HG03064 (cell line): ENCODE data around the gene GAS7.

Source experiments
- ATAC-seq: cut with Tn5 transposase; IDR thresholded peaks from one replicate; pipeline ENCODE4 v1.9.1; 2021; ENCODE audit warnings: low read depth; ENCODE audit not compliant: unreplicated experiment

Gene GAS7

DNA sequence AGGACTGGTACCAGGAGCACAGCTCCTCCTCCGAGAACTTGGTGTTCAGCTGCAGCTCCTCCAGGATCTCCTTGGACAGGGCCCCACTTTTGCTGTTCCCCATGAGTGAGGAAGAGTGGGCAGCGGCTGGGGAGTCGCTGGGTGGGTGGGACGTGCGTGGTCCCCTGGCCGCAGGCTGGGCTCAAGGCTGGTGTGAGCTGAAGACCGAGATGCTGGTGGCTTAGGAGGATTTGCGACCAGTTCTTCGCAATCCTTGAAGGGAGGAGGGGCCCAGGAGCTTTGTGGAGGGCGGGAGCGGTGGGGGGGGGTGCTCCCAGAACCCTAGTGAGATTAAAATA lies 293.4 kb downstream of the GAS7 start, which contains the start of gene RCVRN:
Gene RCVRN (minus strand): TSS at position 194 of the 338 bp plus-strand sequence. CDS start 91 bp downstream, at position 103.
- ATAC-seq, result no peak

DNA sequence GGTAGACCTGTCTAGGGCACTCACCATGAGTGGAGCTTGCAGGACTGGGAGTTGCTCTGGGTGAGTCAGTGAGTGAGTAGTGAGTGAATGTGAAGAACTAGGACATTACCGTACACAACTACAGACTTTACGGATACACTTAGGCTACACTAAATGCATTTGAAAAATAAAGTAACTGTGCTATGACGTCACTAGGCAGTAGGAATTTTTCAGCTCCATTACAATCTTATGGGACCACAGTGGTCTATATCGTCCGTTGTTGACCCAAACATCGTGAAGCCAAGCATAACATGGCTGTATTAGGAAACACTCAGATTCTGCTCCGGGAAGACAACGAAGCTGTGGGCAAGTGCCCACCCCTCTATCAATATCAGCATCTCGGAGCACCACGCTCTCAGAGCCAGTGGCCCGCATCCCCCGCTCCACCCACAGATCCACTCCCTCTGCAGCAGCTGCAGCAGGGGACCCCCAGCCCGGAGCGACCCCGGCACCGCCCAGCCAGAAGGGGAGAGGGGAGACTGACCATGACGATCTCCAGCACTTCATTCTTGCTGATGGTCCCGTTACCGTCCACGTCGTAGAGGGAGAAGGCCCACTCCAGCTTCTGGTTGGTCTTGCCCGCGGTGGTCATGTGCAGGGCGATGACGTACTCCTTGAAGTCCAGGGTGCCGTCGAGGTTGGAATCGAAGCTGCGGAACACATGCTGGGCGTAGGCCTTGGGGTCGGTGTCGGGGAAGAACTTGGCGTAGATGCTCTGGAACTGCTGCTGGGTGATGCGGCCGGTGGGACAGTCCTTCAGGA lies 293.9 kb downstream of the GAS7 start:
- no peak for ATAC-seq

DNA sequence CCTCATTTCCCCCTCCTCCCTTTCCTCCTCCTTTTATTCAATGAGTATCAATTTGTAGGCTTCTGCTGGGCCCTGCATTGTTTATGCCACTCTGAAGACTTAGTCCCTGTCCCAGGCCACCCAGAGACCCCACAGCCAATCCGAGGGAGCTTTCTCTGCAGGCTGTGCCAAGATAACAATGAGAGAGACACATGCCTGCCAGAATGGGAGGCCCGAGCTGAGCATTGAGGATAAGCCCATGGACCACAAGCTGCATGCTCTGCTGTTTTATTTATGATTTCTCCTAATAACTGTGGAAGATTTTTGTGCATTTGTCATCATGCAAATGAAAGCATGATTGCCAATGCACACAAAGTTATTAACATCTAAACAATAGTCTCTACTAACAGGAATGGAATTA lies 296.3 kb downstream of the GAS7 start:
- ATAC-seq, result no peak

DNA sequence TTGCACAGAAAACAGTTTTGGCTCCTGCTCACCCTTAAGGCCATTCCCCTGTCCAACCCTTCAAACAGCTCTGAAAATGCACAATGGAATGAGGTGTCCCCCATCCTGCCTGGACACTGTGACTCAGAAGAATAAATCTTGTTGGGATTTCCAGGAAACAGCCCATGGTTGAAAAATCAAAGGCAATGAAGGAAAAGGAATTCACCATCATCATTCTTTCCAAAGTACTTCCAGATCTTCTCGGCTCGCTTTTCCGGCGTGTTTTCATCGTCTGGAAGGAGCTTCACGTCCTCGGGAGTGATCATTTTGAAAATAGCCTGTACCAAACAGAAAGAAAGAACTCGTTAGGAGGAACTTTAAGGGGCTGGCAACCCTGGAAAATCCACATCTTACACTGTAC lies 297.6 kb downstream of the GAS7 start:
- ATAC-seq, result no peak

DNA sequence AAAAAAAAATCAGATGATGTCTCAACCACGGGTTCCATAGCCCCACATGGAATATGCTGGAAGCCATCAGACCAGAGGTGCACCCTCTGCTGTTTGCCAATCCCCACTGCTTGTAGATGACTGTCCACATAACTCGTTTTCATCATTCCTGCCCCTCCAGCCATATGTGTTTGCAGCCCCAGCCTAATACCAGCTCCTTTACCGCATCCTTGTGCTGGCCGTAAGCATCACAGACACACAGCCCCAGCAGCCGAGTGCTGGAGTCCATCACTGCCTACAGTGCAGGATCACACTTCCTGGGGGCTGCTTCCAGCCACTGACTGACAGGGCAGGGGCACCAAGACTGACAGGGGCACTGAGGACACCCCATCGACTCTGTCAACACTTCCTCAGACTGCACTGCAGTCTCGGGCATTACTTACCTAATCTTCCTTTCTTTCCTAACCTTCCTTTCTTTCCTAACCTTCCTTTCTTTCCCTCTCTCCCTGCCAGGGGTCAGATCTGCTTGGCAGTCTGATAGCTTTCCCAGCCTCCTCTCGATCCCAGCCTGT lies 298.3 kb downstream of the GAS7 start:
- ATAC-seq, result no peak

DNA sequence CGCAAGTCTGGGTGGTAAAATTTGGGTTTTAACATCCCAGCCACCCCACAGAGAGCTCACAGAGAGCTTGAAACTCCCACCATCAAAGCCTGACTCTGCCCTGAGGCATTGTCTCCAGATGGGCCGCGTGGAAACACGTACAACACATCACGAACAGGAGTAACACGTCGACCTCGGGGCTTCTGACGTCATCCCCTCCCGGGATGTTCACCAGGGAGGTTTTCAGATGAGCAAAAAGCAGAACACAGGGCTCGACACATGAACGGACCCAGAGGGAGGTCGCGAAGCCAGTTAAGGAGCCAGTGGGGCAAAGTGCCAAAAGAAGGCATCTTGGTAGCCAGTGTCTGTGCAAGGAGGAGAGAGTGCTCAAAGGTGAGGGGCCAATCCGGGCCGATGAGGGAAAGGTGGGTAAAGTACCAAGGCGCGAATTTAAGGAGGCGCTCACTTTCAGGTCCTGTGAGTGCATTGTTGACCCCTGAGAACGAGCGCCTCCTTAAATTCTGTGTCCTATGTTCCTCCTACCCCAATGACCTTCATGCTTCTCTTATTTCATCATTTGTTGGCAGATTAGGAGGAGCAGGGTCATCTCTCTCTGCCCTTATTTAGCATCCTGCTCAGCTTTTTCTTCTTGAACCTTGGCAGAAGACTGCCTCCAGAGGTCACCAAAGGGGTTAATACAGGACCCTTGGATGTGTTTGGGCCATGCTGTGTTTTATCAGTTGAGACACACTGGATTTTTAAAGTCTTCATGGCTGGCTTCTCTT lies 298.9 kb downstream of the GAS7 start:
- no peak for ATAC-seq

DNA sequence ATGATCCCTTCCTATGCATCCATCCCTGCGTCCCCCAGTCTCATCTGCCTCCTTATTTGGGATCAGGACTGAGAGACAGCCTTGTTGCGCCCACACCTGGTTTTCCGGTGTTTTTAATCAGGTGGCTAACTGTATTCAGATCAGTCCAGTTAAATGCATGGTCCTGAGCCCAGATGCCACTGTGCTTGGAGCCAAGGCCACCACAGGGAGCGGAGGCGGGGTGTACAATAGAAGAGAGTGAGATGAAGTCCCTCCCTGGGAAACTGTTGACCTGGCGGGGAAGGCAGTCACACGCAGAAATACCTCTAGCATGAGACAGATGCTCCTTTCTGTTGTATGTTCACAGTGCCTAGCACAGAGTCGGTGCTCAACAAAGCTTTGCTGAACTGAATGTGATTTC lies 299.6 kb downstream of the GAS7 start:
- no peak for ATAC-seq

DNA sequence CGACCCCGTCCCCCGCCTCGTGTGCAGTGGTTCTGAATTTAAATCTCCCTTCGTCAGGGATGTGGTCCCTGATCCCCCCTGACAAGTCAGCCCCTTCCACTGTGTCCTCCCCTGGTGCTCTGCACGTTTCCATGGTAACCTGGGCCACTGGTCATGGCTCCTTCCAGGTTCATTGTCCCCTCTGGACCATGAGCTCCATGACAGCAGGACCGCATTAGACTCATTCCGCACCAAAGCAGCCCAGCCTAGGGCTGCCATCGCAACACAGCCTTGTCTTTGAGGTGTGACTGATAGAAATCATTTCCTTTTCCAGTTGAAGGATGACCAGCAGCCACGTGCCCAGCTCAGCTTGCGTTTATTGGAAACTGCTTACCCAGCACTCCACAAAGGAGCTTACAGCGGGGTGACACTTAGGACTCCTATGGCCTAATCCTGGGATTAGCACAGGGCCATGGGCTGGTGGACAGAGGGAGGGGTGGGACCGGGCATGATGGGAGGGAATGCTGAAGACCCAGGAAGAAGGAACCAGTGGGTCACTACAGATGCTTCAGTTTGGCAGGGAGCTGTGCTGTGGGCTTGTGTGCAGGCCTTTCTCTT lies 300.9 kb downstream of the GAS7 start:
- no peak for ATAC-seq

DNA sequence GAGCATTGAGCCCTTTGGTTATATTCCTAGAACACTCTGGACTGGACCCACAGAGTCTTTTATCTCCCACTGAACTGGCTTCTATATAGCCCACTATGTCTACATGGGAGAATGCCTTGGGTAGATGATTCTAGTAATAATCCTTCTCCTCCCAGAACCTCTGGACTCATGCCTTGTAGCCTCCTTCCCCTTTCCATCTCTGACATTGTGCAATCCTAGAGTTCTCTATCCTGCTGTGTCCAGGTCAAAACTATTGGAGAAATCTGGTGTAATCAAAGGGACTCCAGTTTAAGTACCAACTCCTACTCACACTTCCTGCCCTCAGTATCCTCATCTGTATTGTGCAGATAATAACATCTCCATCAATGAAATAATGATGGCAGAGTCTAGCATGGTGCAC lies 302.5 kb downstream of the GAS7 start:
- ATAC-seq, result no peak

DNA sequence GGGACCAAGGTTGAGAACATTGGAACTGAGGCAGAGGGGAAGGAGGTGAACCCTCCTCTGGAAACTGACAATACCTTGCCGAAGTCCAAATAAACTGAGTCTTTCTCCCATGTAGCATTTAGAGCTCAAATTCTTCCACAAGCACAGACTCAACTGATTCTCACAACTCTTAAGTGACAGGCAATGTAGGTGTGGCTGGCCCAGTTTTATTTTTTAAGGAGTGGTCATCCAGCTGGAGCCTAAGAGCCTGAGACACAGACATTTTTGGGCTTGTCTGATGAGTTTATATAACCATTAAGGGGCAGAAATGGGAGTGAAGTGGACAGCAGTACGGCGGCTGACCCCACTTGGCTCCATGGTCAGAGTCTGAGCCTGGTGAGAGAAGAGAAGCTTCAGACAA lies 304.2 kb downstream of the GAS7 start:
- no peak for ATAC-seq

DNA sequence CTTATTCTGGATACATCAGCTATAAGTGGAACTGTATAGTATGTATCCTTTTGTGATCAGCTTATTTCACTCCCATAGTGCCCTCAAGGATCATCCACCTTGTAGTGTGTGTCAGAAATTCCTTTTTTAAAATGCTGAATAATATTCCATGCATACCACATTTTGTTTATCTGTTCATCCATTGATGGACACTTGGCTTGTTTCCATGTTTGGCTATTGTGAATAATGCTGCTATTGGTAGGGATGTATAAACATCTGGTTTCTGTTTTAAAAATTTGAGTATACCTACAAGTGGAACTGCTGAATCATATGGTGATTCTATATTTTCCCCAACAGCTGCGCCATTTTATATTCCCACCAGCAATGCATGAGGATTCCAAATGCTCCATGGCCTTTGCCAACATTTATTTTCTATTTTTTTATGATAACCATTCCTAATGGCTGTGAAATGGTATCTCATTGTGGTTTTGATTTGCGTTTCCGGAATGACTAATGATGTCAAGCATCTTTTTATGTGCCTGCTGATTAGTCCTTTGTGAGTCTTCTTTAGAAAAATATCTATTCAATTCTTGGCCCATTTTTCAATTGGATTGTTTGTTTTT lies 304.9 kb downstream of the GAS7 start:
- ATAC-seq, result no peak

DNA sequence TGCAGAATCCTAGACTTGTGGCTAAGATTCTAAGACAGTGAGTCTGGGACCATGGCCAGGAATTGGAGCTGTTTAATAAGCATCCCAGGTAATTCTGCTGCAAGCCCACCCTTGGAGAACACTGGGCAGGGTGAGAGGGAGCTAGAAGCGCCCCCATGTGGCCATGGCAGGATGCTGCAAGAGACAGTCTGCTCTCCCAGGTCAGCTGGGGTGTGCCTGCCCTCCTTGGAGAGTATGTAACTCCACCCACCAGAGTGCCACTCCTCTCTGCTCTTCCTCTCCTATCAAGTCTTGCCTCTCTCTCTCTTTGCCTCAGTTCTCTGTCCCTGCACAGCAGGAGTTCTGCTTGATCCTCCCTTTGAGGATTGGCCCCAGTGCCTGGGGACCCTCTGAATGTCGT lies 308.3 kb downstream of the GAS7 start:
- no peak for ATAC-seq

DNA sequence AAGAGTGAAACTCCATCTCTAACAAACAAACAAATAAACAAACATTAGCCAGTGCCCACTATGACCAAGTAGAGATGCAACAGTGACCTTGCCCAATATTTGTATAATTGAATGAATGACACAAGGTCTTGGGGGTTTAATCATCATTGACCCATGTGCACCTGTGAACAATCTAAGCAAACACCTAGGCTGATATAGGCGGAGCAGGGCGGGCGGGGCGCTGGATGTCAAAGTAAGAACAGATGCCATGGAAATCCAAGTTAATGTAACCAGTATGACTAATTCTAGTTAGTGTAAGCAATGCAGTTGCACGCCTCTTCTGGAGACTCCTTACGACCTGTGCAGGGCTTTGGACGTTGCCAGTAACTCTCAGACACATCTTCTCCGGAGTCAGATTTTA lies 310.9 kb downstream of the GAS7 start:
- no peak for ATAC-seq

DNA sequence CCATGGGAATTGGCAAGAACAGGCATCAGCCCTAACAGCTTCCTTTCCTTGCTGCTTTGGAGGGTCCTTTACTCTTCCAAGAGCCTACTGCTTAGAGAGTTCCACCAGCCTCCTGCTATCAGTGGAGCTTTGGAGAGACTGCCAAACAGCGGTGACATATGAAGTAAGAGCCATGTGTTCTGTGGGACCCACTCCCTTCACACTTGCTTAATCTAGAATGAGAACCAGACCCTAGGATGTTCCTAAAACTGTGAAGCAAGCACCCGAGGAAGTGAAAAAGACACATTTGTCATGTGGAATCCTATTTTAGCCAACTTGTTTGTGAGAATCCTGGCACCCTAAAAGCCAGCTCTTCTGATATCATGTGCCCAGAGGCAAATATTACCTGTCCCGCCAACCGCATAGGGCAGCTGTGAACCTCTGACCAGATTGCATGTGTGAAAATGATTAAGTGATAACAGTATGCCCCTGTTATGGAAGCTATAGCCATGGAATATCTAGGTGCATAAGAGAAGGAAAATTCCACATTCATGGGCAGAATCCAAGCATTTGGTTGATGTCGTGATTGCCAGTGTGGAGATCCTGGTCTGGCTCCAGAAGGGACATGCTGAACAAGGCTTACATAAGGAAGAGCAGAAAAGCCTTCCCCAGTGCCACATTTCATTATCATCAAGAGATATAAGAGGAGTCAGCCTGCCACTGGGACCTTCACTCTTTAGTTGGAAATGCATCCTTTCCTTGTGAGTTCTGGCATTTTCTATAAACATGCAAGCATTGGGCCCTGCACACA lies 312.1 kb downstream of the GAS7 start:
- ATAC-seq, result no peak

DNA sequence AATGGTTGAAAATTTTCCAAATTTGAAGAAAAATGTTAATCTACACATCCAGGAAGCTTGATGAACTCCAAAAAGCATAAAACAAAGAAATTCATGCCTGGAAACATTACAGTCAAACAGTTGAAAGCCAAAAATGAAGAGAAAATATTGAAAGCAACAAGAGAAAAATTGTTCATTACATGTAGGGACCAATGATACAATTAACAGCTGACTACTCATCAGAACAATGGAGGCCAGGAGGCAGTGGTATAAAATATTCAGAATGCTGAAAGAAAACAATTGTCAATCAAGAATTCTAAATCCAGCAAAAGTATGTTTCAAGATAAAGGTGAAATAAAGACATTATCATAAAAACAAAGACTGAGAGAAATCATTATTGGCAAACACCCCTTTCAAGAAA lies 315.0 kb downstream of the GAS7 start:
- ATAC-seq, result no peak

DNA sequence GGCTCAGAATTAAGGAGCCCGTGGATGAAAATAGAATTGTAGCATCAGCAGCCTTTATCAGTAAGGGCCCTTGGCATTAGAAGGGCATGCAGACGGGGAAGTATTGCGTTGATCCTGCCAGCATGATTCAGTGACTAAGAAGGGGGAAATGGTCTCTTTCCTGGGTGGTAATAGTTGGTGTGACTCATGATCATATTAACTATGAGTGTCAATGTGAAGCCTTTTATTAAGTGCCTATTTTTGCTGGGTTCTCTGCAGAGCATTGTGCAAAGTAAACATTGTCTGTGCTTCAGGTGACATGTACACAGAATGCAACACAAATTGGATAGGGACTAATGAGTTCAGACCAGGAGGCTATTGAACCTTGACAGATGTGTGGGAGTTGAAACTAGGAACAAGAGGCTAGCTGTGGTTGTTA lies 317.8 kb downstream of the GAS7 start:
- ATAC-seq, result no peak

DNA sequence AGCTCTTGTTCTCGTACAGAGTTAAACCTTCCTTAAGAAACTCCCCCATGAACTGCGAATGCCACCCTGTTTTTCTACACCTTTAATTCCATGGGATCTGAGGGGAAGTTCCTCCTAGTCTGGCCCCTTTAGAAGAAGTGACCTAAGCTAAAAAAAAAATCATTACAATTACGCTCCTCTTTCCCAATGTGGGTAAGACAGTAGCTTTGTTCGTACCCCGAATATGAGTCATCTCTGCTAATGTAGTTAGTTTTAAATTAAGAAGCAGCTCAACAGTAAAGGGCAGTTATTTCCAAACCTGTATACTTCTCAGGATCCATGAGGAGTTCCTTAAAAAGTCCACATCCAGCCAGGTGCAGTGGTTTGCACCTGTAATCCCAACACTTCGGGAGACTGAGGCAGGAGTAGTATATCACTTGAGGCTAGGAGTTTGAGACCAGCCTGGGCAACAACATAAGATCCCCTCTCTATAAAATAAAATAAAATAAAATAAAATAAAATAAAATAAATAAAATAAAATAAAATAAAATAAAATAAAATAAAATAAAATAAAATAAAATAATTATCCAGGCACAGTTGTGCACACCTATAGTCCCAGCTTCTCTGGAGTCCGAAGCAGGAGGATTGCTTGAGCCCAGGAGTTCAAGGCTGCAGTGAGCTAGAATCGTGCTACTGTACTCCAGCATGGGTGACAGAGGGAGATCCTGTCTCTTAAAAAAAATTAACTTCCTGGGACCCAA lies 319.4 kb downstream of the GAS7 start:
- no peak for ATAC-seq

DNA sequence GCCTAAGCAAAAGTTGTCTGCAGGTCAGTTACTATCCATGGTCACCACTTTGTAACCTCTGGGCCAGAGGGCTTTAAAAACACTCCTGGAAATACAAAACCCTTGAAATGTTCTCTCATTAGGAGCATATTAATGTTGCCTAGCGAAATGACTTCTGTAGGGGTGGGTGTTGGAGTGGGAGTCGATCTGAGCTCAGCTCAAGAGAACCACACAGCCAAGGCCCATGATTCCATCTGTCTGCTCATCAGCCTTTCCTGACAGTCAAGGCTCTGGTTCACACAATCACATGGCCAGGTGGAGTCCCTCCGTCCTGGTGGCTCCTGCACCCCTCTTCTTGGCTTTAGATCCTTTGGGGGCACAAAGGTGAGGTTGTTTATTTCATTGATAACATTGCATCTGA lies 320.1 kb downstream of the GAS7 start:
- ATAC-seq, result no peak

DNA sequence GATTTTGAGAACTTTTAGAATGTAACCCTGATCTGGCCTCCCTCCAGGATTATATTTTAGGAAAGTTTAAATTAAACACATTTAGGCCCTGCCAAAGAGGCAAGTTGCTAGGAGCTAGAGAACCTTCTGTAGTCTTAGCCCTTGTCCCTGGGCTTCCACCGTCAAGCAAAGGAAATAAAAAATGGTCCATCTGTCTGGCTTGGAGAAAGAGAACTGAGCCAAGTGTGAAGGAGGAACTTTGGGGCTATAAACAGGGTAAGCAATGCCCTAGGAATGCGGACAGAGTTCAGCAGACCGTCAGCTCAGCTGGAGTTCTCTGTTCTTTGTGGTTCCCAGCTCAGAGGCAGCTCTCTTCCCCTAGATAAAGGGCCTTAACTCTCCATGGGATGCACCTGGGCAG lies 323.0 kb downstream of the GAS7 start:
- no peak for ATAC-seq

DNA sequence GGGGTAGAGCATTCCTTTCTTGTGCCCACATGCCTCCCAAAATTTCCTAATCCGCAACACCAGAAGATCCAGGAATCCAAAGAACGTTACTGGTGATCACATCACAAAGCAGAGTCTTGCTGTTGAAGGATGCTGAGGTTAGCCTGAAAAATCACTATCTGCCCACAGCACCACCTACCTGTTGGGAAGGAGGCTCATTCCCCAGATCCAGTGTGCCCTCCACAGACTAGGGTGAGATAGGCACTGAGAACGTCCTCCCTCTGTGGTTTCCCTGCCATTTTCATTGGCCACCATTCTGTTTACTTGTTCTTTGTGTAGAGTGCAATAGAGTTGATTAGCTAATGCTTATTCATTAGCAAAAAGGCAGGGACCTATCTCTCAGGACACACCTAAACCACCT lies 323.7 kb downstream of the GAS7 start:
- no peak for ATAC-seq
